ENCODE measurements around the gene PIGQ. TPM values are rescaled to one million over a fixed set of nuclear protein-coding genes. Genes with fewer than 3 reads are reported as not detected.

PIGQ gene
- total and polyA plus RNA-seq, 2 of the 8 experiments (the other 6 are each of a cell fraction or from before 2014, with no cell fraction given), result 36.0 to 49.2 TPM

GRCh38 chr16:617855-618254, 48.1 kb downstream of the PIGQ start:
- Histone ChIP-seq H3K79me2 (ENCODE audit: control insufficient read depth in 1 of 2, insufficient read depth in 2 of 2, low read length in 2 of 2) (no peaks in the 10 kb centered on the region), H3K23me2 (ENCODE audit: low read depth, low read length) (no peaks in the 10 kb centered on the region), H2BK120ac (replicated peaks; ENCODE audit: low read depth, low read length) (no peak overlapping the region), H4K5ac (ENCODE audit: insufficient read length, low read depth, low read length) (no peak overlapping the region), H3K9me3 (ENCODE audit: insufficient read depth in 2 of 2, low read depth in 1 of 2, low read length in 1 of 2) (no peaks in the 10 kb centered on the region), H3K9ac (replicated peaks in 1 of 4; ENCODE audit: extremely low read depth in 1 of 4, low read depth in 3 of 4, low read length in 3 of 4) (no peak overlapping the region), H2BK12ac (ENCODE audit: low read depth, low read length) (no peak overlapping the region), H3K79me1 (ENCODE audit: low read depth, low read length) (peaks cover 6% of the 10 kb centered on the region), H3K4me3 (ENCODE audit: extremely low read depth in 1 of 4, insufficient read depth in 2 of 4, low read depth in 3 of 4, low read length in 4 of 4) (no peak overlapping the region), H3K4ac (replicated peaks; ENCODE audit: insufficient read length, low read depth, low read length) (no peak overlapping the region), H4K91ac (replicated peaks; ENCODE audit: insufficient read length, low read length) (no peak overlapping the region), H2AFZ (ENCODE audit: low read length) (no peak overlapping the region), H3K18ac (ENCODE audit: extremely low read depth, low read length) (no peak overlapping the region), H3K27me3 (replicated peaks in 1 of 4; ENCODE audit: control insufficient read depth in 3 of 4, extremely low read depth in 1 of 4, insufficient read depth in 3 of 4, low read length in 3 of 4) (no peaks in the 10 kb centered on the region), H3K4me1 (replicated peaks in 1 of 4; ENCODE audit: control insufficient read depth in 3 of 4, insufficient read depth in 4 of 4, low read length in 3 of 4) (peaks cover 0 to 10% (median 4%) of the 10 kb centered on the region in 4 experiments; a peak in 5 of 7 replicates), H3K27ac (ENCODE audit: low read depth, low read length) (no peak overlapping the region), H3K56ac (replicated peaks; ENCODE audit: insufficient read length, low read depth, low read length) (no peak overlapping the region), H3K23ac (ENCODE audit: insufficient read length) (no peak overlapping the region), H2BK5ac (ENCODE audit: low read depth, low read length) (no peak overlapping the region), H4K8ac (ENCODE audit: extremely low read depth, insufficient read depth, low read length) (no peak overlapping the region; the same call in 1 of the 2 replicates), H2AK5ac (ENCODE audit: low read depth, low read length) (no peak overlapping the region), H2BK15ac (ENCODE audit: low read length) (no peak overlapping the region), H4K20me1 (replicated peaks in 1 of 2; ENCODE audit: control insufficient read depth in 1 of 2, insufficient read depth in 2 of 2, low read length in 2 of 2) (peaks cover 4 to 5% of the 10 kb centered on the region in 2 experiments), H2BK20ac (ENCODE audit: low read length) (no peak overlapping the region), H3K4me2 (ENCODE audit: insufficient read depth in 1 of 2, low read depth in 2 of 2, low read length in 2 of 2) (no peak overlapping the region), H3K14ac (ENCODE audit: insufficient read length) (no peak overlapping the region), H3K36me3 (ENCODE audit: control insufficient read depth in 2 of 4, insufficient read depth in 4 of 4, low read length in 3 of 4) (no peaks in the 10 kb centered on the region; a peak in 1 of 8 replicates)
- WGBS, 2 experiments (ENCODE audit: extremely low coverage in 1 of 2, insufficient coverage in 1 of 2, insufficient read length in 1 of 2, insufficient replicate concordance in 2 of 2, low coverage in 1 of 2, low lambda C conversion rate in 2 of 2, missing lambda C conversion rate in 1 of 2), result 92% methylated on average over 16 of the region's 16 CpGs; no CpG with 5 or more reads in 1 of the 2 experiments
- FAIRE-seq, result no peak
- DNase-seq (ENCODE audit: low read depth in 1 of 2, low spot score in 2 of 2), result no peak
- ChIA-PET CTCF (ENCODE audit: partially characterized antibody) (interaction anchor here (1.3 to 2.5 kb wide), 2 partner anchors 10 to 18 kb away, joined by 3 to 7 read pairs; no protein-coding TSS in a partner anchor), POLR2A (ENCODE audit: partially characterized antibody) (no interaction called here)
- no peak for TF ChIP-seq CBX5 (IDR thresholded peaks at IDR 0.05; ENCODE audit: low read depth, low read length)

Measured in H1 (cell line).